WTC11 (cell line): Measurements from ENCODE around the gene QKI. TPM values are rescaled to one million over a fixed set of nuclear protein-coding genes. Genes with fewer than 3 reads are reported as not detected.

Source experiments
- ATAC-seq: fragments of 200-7000 bp; cut with Tn5 transposase; 2 replicates; pipeline ENCODE4 v1.10.0; 2021; ENCODE audit warnings: mild to moderate bottlenecking, moderate library complexity
- CTCF ChIA-PET: fragments of 300-600 bp; sonication (Branson Sonifier 250); formaldehyde crosslinking; loops from one replicate; lab custom pipeline; 2021; ENCODE audit warnings: antibody characterized with exemption; lab: Charles Lee
- POLR2A ChIA-PET: fragments of 350-600 bp; sonication (Branson Sonifier 250); formaldehyde crosslinking; loops from one replicate; lab custom pipeline; 2021; ENCODE audit warnings: antibody characterized with exemption; lab: Charles Lee
- DNase-seq: peaks from one replicate; pipeline ENCODE4 v3.0.0; 2021; ENCODE audit warnings: low spot score
- H3K27ac Mint-ChIP-seq: 2 replicates; pipeline ENCODE4 v1.8.0; 2021; ENCODE audit warnings: mixed read lengths
- H3K27me3 Mint-ChIP-seq: 2 replicates; pipeline ENCODE4 v1.8.0; 2021; ENCODE audit warnings: low read depth, mild to moderate bottlenecking, moderate library complexity, mixed read lengths
- H3K36me3 Mint-ChIP-seq: 2 replicates; pipeline ENCODE4 v1.8.0; 2021; ENCODE audit warnings: mixed read lengths
- H3K4me1 Mint-ChIP-seq: 2 replicates; pipeline ENCODE4 v1.8.0; 2022; ENCODE audit warnings: mixed read lengths
- H3K4me3 Mint-ChIP-seq: 2 replicates; pipeline ENCODE4 v1.8.0; 2021; ENCODE audit warnings: mild to moderate bottlenecking, moderate library complexity, mixed read lengths
- H3K9me3 Mint-ChIP-seq: 2 replicates; pipeline ENCODE4 v1.8.0; 2021; ENCODE audit warnings: mixed read lengths
- AR ChIP-seq: fragments of 250-450 bp; sonication (Bioruptor Pico); IDR thresholded peaks from 2 replicates; pipeline ENCODE4 v1.9.0; 2021; ENCODE audit warnings: mild to moderate bottlenecking
- E2F1 ChIP-seq: sonication (generic); formaldehyde crosslinking; IDR thresholded peaks from 2 replicates; pipeline ENCODE4 v1.8.0; 2022; ENCODE audit warnings: mild to moderate bottlenecking, missing genetic modification reagents
- E2F4 ChIP-seq: sonication (generic); formaldehyde crosslinking; IDR thresholded peaks from 2 replicates; pipeline ENCODE4 v1.8.1; 2022; ENCODE audit warnings: low read depth, mild to moderate bottlenecking, moderate library complexity, missing genetic modification reagents, borderline replicate concordance
- EMX1 ChIP-seq: fragments of 250-450 bp; sonication (Bioruptor Pico); IDR thresholded peaks from 2 replicates; pipeline ENCODE4 v1.8.0; 2021; ENCODE audit warnings: mild to moderate bottlenecking
- FOXP1 ChIP-seq: sonication (generic); formaldehyde crosslinking; IDR thresholded peaks from 2 replicates; pipeline ENCODE4 v1.8.0; 2022; ENCODE audit warnings: missing genetic modification reagents, mild to moderate bottlenecking, moderate library complexity, borderline replicate concordance
- HMGA2 ChIP-seq: fragments of 250-450 bp; sonication (Bioruptor Pico); IDR thresholded peaks from 2 replicates; pipeline ENCODE4 v1.4.0; 2021; ENCODE audit warnings: mild to moderate bottlenecking, moderate library complexity
- MXD4 ChIP-seq: fragments of 250-450 bp; sonication (Bioruptor Pico); IDR thresholded peaks from 2 replicates; pipeline ENCODE4 v1.8.0; 2021; ENCODE audit warnings: mild to moderate bottlenecking, moderate library complexity, borderline replicate concordance
- STAT6 ChIP-seq: sonication (generic); formaldehyde crosslinking; conservative IDR thresholded peaks from 2 replicates; pipeline ENCODE4 v1.8.1; 2023; ENCODE audit warnings: mild to moderate bottlenecking, low read depth, missing genetic modification reagents, moderate library complexity
- TP53 ChIP-seq: sonication (generic); formaldehyde crosslinking; IDR thresholded peaks from 2 replicates; pipeline ENCODE4 v1.8.1; 2023; ENCODE audit warnings: mild to moderate bottlenecking, missing genetic modification reagents
- ZNF138 ChIP-seq: sonication (generic); formaldehyde crosslinking; conservative IDR thresholded peaks from 2 replicates; pipeline ENCODE4 v1.8.1; 2022; ENCODE audit warnings: mild to moderate bottlenecking, moderate library complexity, missing genetic modification reagents
- total RNA-seq: library from RNA; stranded (reverse); gene quantifications from 3 replicates; pipeline ENCODE4 v1.2.3, GENCODE V29; 2021
- TF ChIP-seq, protein P1 (sequence below): sonication (generic); formaldehyde crosslinking; IDR thresholded peaks from 2 replicates; pipeline ENCODE4 v1.8.0; 2023; ENCODE audit warnings: missing genetic modification reagents, mild to moderate bottlenecking, borderline replicate concordance

QKI gene
- total RNA-seq, 1 experiment from 2014 or later, result 145 TPM

DNA sequence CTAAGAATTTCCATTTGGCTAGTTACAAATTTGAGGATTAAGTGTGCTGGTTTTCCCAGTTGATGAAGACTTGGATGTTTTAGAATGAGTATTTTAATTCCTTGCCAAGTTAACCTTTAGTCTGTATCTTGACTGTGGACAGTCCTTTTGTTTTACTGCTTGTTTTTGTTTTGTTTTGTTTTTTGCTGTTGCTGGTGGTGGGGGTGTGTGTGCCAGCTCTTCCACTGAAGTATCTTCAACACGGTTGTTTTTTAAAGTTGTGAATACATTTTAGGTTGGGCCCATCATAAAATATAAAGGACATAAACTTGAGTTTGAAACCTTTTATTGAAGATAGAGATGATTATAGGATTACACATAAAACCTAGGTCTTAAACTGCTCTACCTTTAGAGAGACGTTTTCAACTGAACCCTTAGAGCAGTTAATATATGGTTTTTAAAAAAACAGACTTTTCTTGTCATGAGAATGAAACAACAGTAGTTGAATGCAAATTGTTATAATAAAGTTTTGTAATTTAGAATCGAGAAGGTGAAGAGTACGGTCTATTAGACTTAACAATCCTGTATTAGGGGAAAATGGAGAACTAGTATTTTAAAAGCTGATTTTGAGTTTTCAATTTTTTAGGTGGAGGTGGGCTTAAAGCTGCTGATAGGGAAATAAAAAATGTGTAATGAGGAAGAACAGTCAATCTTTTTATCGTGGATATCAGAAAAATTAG lies 4.0 kb downstream of the QKI start (continued):
- TF ChIP-seq MXD4 (no peak), ZNF138 (CRISPR knock-in tag) (no peak), FOXP1 (no peak), TP53 (no peak), E2F1 (no peak)

- Mint-ChIP-seq H3K27me3 (no peaks in the 10 kb centered on the region), H3K9me3 (no peaks in the 10 kb centered on the region), H3K27ac (peak overlapping the region; percentile 69), H3K4me1 (peaks cover 66% of the 10 kb centered on the region), H3K4me3 (peak overlapping the region; percentile 46)
- POLR2A ChIA-PET, result interaction anchor here (0.5 to 0.7 kb wide), 3 partner anchors 866 to 1509 kb away, joined by 3 to 6 read pairs (median 3); no protein-coding TSS in a partner anchor
- TF ChIP-seq STAT6 (CRISPR knock-in tag) (no peak), EMX1 (CRISPR knock-in tag) (no peak), HMGA2 (CRISPR knock-in tag) (no peak), AR (CRISPR knock-in tag) (no peak), E2F4 (CRISPR knock-in tag) (no peak)
- TF ChIP-seq, protein P1, sequence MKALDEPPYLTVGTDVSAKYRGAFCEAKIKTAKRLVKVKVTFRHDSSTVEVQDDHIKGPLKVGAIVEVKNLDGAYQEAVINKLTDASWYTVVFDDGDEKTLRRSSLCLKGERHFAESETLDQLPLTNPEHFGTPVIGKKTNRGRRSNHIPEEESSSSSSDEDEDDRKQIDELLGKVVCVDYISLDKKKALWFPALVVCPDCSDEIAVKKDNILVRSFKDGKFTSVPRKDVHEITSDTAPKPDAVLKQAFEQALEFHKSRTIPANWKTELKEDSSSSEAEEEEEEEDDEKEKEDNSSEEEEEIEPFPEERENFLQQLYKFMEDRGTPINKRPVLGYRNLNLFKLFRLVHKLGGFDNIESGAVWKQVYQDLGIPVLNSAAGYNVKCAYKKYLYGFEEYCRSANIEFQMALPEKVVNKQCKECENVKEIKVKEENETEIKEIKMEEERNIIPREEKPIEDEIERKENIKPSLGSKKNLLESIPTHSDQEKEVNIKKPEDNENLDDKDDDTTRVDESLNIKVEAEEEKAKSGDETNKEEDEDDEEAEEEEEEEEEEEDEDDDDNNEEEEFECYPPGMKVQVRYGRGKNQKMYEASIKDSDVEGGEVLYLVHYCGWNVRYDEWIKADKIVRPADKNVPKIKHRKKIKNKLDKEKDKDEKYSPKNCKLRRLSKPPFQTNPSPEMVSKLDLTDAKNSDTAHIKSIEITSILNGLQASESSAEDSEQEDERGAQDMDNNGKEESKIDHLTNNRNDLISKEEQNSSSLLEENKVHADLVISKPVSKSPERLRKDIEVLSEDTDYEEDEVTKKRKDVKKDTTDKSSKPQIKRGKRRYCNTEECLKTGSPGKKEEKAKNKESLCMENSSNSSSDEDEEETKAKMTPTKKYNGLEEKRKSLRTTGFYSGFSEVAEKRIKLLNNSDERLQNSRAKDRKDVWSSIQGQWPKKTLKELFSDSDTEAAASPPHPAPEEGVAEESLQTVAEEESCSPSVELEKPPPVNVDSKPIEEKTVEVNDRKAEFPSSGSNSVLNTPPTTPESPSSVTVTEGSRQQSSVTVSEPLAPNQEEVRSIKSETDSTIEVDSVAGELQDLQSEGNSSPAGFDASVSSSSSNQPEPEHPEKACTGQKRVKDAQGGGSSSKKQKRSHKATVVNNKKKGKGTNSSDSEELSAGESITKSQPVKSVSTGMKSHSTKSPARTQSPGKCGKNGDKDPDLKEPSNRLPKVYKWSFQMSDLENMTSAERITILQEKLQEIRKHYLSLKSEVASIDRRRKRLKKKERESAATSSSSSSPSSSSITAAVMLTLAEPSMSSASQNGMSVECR (CRISPR knock-in tag), result no peak
- TF ChIP-seq, all 79 proteins: peak for 0
- H3K36me3 Mint-ChIP-seq, result no peaks in the 10 kb centered on the region
- no peak for DNase-seq
- CTCF ChIA-PET, result no interaction called here
- ATAC-seq, result no peak
These were observed 5.1 kb downstream of the QKI start for GRCh38 chr6:163419413-163420288.
